GM18526 (cell line): Measurements from ENCODE around the gene C11orf21.

Source experiments
- POLR2A ChIP-seq: IDR thresholded peaks from 3 replicates; pipeline ENCODE4 v1.6.1; 2011; ENCODE audit not compliant: insufficient read length; ENCODE audit errors: extremely low read depth

C11orf21 gene

DNA sequence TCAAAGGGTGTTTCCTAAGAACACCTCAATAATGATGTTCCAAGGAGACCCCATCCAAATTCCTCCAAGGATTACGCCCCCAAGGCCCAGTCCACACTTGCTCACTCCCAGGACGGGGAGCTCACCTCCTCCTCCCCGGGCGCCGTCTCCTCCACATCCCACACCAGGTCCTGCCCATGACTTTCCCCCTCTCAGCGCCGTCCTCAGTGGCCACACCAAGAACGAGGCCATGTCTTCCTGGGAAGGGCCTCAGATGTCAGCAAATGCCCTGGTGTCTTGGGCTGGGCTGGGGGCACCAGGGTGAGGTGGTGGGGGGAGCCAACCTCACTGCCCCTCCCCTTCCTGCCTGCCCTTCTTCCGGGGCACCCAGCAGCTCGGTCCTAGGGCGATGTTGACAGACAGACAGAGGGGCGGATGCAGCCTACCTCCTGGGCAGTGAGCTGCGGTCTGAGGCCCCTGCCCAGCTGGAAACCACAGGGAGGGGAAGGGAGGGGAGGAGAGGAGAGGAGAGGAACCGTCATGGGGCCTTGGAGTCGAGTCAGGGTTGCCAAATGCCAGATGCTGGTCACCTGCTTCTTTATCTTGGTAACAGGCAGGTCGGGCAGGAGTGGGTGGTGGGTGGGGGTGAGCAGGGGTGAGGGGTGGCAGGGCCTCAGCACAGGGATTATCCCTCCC is at the start of gene C11orf21, which contains the start of gene TSPAN32:
TSS of gene C11orf21 (minus strand) at position 288 of the 675 bp plus-strand sequence. CDS start at position 178, 110 bp downstream.
TSS of gene TSPAN32 (plus strand) at position 383 of the 675 bp plus-strand sequence. CDS start at position 520, 137 bp downstream.
- TF ChIP-seq POLR2A = peak; percentile 40

DNA sequence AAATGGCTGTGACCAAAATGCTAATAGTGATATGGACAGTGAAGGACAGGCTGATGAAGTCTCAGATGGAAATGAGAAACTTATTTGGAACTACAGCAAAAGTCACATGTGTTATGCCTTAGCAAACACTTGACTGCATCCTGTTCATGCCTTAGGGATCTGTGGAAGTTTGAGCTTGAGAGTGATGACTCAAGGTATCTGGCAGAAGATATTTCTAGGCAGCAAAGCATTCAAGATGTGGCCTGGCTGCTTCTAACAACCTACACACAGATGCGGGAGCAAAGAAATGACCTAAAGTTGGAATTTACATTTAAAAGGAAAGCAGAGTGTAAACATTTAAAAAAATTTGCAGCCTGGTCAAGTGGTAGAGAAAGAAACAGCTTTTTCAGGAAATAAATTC is 47.3 kb upstream of the C11orf21 start:
- TF ChIP-seq POLR2A = no peak

GRCh38 chr11:2347308-2347830 is 45.7 kb upstream of the C11orf21 start:
- no peak for TF ChIP-seq POLR2A

- TF ChIP-seq POLR2A = no peak
These were observed 45.0 kb upstream of the C11orf21 start for GRCh38 chr11:2346586-2347307.

DNA sequence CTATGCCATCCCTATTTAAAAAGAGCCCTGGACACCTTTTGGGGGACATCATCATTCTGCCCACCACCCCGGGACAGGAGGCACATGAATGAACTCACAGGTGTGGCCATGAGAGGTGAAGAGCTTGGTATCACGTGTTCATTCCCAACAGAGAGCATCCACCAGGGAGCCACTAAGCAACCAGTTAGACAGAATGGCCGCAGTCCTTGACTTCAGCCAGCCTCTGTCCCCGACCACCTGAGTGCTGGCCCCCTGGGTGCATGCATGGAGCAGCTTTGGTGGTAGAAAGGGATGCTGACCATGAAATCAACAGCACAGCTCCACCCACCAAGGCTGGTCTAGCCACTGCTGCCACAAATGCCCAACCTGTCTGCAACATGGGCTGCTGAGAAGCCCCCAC is 44.3 kb upstream of the C11orf21 start:
- no peak for TF ChIP-seq POLR2A

GRCh38 chr11:2345050-2345449 is 43.3 kb upstream of the C11orf21 start:
- no peak for TF ChIP-seq POLR2A

DNA sequence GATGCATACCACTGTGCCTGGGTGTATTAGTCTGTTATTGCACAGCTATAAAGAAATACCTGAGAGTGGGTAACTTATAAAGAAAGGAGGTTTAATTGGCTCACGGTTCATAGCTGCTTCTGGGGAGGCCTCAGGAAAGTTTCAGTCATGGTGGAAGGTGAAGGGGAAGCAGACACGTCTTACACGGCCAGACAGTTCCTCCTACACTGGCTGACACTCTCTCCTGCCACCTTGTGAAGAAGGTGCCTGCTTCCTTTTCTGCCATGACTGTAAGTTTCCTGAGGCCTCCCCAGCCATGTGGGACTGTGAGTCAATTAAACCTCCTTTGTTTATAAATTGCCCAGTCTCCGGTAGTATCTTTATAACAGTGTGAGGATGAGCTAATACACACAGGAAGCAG is 41.8 kb upstream of the C11orf21 start:
- TF ChIP-seq POLR2A = no peak

- no peak for TF ChIP-seq POLR2A
These were observed 41.3 kb upstream of the C11orf21 start for GRCh38 chr11:2342981-2343380.

- no peak for TF ChIP-seq POLR2A
These were observed 40.8 kb upstream of the C11orf21 start for GRCh38 chr11:2342557-2342956.

DNA sequence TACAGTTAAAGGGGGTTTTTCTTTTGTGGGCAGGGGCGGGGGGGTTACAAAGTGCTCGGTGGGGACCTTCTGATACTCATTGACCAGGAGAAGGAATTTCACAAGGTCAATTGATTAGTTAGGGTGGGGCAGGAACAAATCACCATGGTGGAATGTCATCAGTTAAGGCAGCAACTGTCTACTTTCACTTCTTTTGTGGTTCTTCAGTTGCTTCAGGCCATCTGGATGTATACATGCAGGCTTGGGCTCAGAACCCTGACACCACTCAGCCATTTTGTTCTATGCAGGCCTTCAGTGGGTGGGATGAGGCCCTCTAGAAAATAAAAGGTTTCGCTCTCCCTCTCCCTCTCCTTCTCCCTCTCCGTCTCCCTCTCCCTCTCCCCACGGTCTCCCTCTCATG is 29.7 kb upstream of the C11orf21 start:
- no peak for TF ChIP-seq POLR2A

- no peak for TF ChIP-seq POLR2A
These were observed 29.0 kb upstream of the C11orf21 start for GRCh38 chr11:2330696-2331095.

DNA sequence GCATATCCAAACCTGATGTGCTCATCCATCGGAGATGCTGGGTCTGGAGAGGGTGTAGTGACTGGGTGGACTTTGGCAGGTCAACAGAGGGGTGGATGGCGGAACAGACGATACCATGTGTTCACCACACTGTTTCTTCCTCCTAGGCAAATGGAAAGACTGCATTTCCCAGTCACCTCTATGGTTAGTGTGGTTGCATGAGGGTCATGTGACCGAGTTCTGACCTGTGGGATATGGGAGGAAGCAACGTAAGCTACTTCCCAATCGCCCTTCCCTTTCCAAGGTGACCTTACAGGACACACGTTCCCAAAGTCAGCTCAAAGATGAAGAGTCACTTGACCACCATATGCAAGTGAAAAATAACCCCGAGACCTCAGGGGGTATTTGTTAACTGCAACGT is 27.8 kb upstream of the C11orf21 start:
- no peak for TF ChIP-seq POLR2A

DNA sequence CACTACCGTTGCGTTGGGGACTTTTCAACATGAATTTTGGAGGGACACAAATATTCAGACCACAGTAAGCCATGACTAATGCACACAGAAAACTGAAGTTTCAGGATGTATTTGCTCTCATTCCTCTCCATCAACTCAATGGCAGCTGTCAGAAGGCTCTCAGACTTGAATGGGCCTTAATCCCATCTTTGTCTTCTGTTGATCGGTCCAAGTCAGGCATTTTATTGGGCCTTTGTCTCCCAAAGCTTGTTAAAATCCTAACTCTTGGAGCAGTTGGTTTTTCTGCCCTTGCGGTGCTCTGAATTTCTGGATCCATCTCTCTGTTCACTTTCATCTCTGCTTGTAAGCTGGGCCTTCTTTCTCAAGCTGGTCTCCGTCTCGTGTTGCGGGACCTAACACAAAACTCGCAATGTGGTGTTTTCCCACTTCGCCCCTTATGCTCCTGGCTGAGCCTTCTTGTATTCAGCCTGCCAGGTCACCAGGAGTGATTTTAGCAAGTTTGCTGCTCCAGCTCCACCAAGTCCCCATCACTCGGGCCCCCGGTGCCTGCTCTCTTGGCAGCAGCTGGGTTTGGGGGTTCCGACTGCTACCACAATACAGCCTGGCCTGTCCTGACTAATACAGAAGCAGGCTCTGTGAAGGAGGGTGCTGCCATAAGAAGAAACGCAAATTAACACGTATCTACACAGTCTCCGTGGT is 27.1 kb upstream of the C11orf21 start:
- TF ChIP-seq POLR2A = no peak

GRCh38 chr11:2328021-2328420 is 26.3 kb upstream of the C11orf21 start:
- TF ChIP-seq POLR2A = no peak

- no peak for TF ChIP-seq POLR2A
These were observed 25.3 kb upstream of the C11orf21 start for GRCh38 chr11:2327032-2327431.

DNA sequence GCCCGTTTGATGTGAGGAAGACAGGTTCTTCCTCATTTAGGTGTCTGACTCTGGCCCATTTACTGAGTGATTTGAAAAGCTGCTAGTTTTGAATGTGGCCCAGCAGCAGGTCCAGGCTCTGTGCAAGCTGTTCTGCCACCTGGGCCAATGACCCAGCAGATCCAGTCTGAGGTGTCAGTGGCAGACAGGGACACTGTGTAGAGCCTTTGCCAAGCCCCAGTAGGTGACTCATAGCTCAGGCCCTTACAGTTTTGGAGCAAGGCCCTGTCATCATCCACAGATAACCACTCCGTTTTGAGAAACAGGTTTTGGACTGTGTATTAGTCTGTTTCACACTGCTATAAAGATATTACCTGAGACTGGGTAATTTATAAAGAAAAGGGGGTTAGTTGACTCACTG is 24.0 kb upstream of the C11orf21 start:
- TF ChIP-seq POLR2A = no peak
